GM12878 (cell line): Measurements from ENCODE around the gene KCNJ3. TPM values are rescaled to one million over a fixed set of nuclear protein-coding genes. Genes with fewer than 3 reads are reported as not detected.

Source experiments
- ATAC-seq: fragments of 200-7000 bp; cut with Tn5 transposase; 3 replicates; pipeline ENCODE4 v1.9.1; 2020; ENCODE audit warnings: mild to moderate bottlenecking, moderate library complexity
- BruUV-seq: library from RNA; stranded (reverse); fragments of 400-500 nt; replicated peaks from 2 replicates; lab custom pipeline; 2021; lab: Mats Ljungman, UMichigan
- CTCF ChIA-PET: fragments of 300-600 bp; sonication (Branson Sonifier 250); formaldehyde crosslinking; extraction: SDS; loops from one replicate; lab custom pipeline; 2021; ENCODE audit warnings: inconsistent platforms; lab: Yijun Ruan, JAX
- POLR2A ChIA-PET: fragments of 350-600 bp; formaldehyde crosslinking; extraction: SDS; loops from one replicate; lab custom pipeline; 2021; ENCODE audit warnings: inconsistent platforms; lab: Charles Lee
- RAD21 ChIA-PET: fragments of 300-600 bp; sonication (Branson Sonifier 250); formaldehyde crosslinking; loops from one replicate; lab custom pipeline; 2023; ENCODE audit warnings: antibody characterized with exemption; ENCODE audit not compliant: unreplicated experiment; lab: Charles Lee
- SMC1A ChIA-PET: fragments of 300-600 bp; sonication (Branson Sonifier 250); formaldehyde crosslinking; loops from one replicate; lab custom pipeline; 2023; ENCODE audit not compliant: unreplicated experiment, uncharacterized antibody; lab: Charles Lee
- DNase-seq: peaks from one replicate; pipeline ENCODE4 v3.0.0-alpha.2; 2011; ENCODE audit warnings: low read depth, low spot score
- FAIRE-seq: peaks from 3 replicates; lab custom pipeline; 2011; peaks lifted over from hg19 to GRCh38; lab: Jason Lieb, UNC
- H2AFZ ChIP-seq: 2 replicates; pipeline ENCODE4 v1.6.0; 2011; ENCODE audit warnings: low read depth, low read length, control low read depth; ENCODE audit not compliant: control insufficient read depth
- H3K27ac ChIP-seq: 2 replicates; pipeline ENCODE4 v1.5.1; 2011; ENCODE audit warnings: control low read depth; ENCODE audit not compliant: control insufficient read depth, insufficient read depth
- H3K27me3 ChIP-seq, 2 experiments: replicated peaks in 1 of 2; 2 replicates each; pipeline versions ENCODE4 v1.6.0 to v1.6.1; 2011; ENCODE audit warnings: low read length in 1 of 2; ENCODE audit not compliant: control insufficient read depth in 2 of 2, insufficient read depth in 2 of 2
- H3K36me3 ChIP-seq, 2 experiments: 2 replicates each; pipeline ENCODE4 v1.5.1; 2011; ENCODE audit warnings: low read length in 1 of 2; ENCODE audit not compliant: control insufficient read depth in 2 of 2, insufficient read depth in 2 of 2
- H3K4me1 ChIP-seq: 2 replicates; pipeline ENCODE4 v1.6.1; 2011; ENCODE audit warnings: mild to moderate bottlenecking, low read length, moderate library complexity, mixed read lengths; ENCODE audit not compliant: control insufficient read depth, insufficient read depth
- H3K4me2 ChIP-seq: 2 replicates; pipeline ENCODE4 v1.6.0; 2011; ENCODE audit warnings: control low read depth; ENCODE audit not compliant: control insufficient read depth, insufficient read depth
- H3K4me3 ChIP-seq: fragments of 200-600 bp; sonication (generic); 2 replicates; pipeline ENCODE4 v1.5.1; 2016
- H3K79me2 ChIP-seq: 2 replicates; pipeline ENCODE4 v1.6.0; 2011; ENCODE audit warnings: low read length; ENCODE audit not compliant: control insufficient read depth, insufficient read depth
- H3K9ac ChIP-seq: 2 replicates; pipeline ENCODE4 v1.8.0; 2011; ENCODE audit warnings: low read length, control low read depth, mixed read lengths; ENCODE audit not compliant: control insufficient read depth, insufficient read depth
- H3K9me3 ChIP-seq: replicated peaks from 3 replicates; pipeline ENCODE4 v1.5.1; 2011; ENCODE audit warnings: mild to moderate bottlenecking, low read length; ENCODE audit not compliant: control insufficient read depth, insufficient read depth
- H4K20me1 ChIP-seq: 2 replicates; pipeline ENCODE4 v1.6.0; 2011; ENCODE audit not compliant: control insufficient read depth, insufficient read depth
- BCLAF1 ChIP-seq: fragments of 450-650 bp; IDR thresholded peaks from 2 replicates; pipeline ENCODE4 v1.6.1; 2017; ENCODE audit warnings: antibody characterized with exemption, mild to moderate bottlenecking, moderate library complexity
- CBX5 ChIP-seq: sonication (generic); IDR thresholded peaks from 2 replicates; pipeline ENCODE4 v1.6.1; 2016; ENCODE audit warnings: low read depth, moderate library complexity, mild to moderate bottlenecking, inconsistent platforms
- FOS ChIP-seq: IDR thresholded peaks from 3 replicates; pipeline ENCODE4 v1.6.1; 2011; ENCODE audit warnings: borderline replicate concordance; ENCODE audit not compliant: insufficient read length; ENCODE audit errors: extremely low read depth
- FOXK2 ChIP-seq: fragments of 450-650 bp; IDR thresholded peaks from 2 replicates; pipeline ENCODE4 v1.6.1; 2017; ENCODE audit warnings: mild to moderate bottlenecking, moderate library complexity
- FOXM1 ChIP-seq: IDR thresholded peaks from 2 replicates; pipeline ENCODE4 v1.6.1; 2012; ENCODE audit warnings: low read depth, mild to moderate bottlenecking, inconsistent platforms, low read length, moderate library complexity
- HSF1 ChIP-seq: fragments of 150-350 bp; IDR thresholded peaks from 2 replicates; pipeline ENCODE4 v1.6.1; 2014; ENCODE audit warnings: mild to moderate bottlenecking, low read depth, low read length
- KLF5 ChIP-seq: fragments of 450-650 bp; IDR thresholded peaks from 2 replicates; pipeline ENCODE4 v1.6.1; 2014; ENCODE audit warnings: mild to moderate bottlenecking; ENCODE audit not compliant: partially characterized antibody
- NBN ChIP-seq: fragments of 450-650 bp; IDR thresholded peaks from 2 replicates; pipeline ENCODE4 v1.6.1; 2016
- NFIC ChIP-seq: IDR thresholded peaks from 2 replicates; pipeline ENCODE4 v1.6.1; 2012; ENCODE audit warnings: low read depth, mild to moderate bottlenecking, inconsistent platforms, low read length, moderate library complexity
- NFYA ChIP-seq: IDR thresholded peaks from 2 replicates; pipeline ENCODE4 v1.6.1; 2011; ENCODE audit warnings: low read depth, mild to moderate bottlenecking, low read length, improper control_type of control experiment, borderline replicate concordance
- RCOR1 ChIP-seq: conservative IDR thresholded peaks from 2 replicates; pipeline ENCODE4 v1.6.1; 2012; ENCODE audit warnings: low read depth, low read length, improper control_type of control experiment
- SP1 ChIP-seq: IDR thresholded peaks from one replicate; pipeline ENCODE4 v1.6.1; 2011; ENCODE audit warnings: low read depth, low read length
- SREBF1 ChIP-seq: IDR thresholded peaks from 2 replicates; pipeline ENCODE4 v1.6.1; 2012; ENCODE audit warnings: mild to moderate bottlenecking, low read length
- STAT3 ChIP-seq: IDR thresholded peaks from 2 replicates; pipeline ENCODE4 v1.6.1; 2011; ENCODE audit warnings: low read depth, low read length, improper control_type of control experiment
- WRNIP1 ChIP-seq: IDR thresholded peaks from 2 replicates; pipeline ENCODE4 v1.6.1; 2011; ENCODE audit warnings: low read depth, low read length, improper control_type of control experiment, borderline replicate concordance
- ZBED1 ChIP-seq: IDR thresholded peaks from 2 replicates; pipeline ENCODE4 v1.6.1; 2016; ENCODE audit warnings: borderline replicate concordance
- ZNF592 ChIP-seq: fragments of 450-650 bp; IDR thresholded peaks from 2 replicates; pipeline ENCODE4 v1.6.1; 2017; ENCODE audit warnings: mild to moderate bottlenecking, moderate library complexity
- WGBS: methylation state at CpG from one replicate; pipeline ENCODE4 v1.1.6; 2016; ENCODE audit warnings: low lambda C conversion rate; ENCODE audit not compliant: insufficient replicate concordance, insufficient coverage; ENCODE audit errors: missing lambda C conversion rate; 5-methylcytosine and 5-hydroxymethylcytosine counted together
- in situ Hi-C: fragments of 300-500 bp; cut with MboI; formaldehyde crosslinking; loops from 9 replicates; pipeline ENCODE4 v1.14.3; 2018; ENCODE audit warnings: mixed read lengths
- intact Hi-C: fragments of 100-400 bp; cut with micrococcal nuclease; formaldehyde crosslinking; loops from one replicate; pipeline ENCODE4 v1.14.2; 2022; ENCODE audit not compliant: unreplicated experiment
- polyA plus RNA-seq, 11 experiments: library from polyadenylated mRNA; depleted of rRNA in 4 of 11; unstranded in 6 of 11; stranded (reverse) in 5 of 11; fragments of >200 nt; fragmentation: Nextera tagmentation in 4 of 11; fragmentation: Illumina TruSeq in 1 of 11; extraction: Ambion mirVana in 4 of 11; extraction: Trizol in 1 of 11; gene quantifications; 1 replicate in 1 of 11; 2 replicates in 10 of 11; pipeline versions ENCODE4 v1.2.1 to v1.2.3, GENCODE V29; 2011 to 2016; ENCODE audit warnings: inconsistent platforms in 2 of 11, missing spikeins in 2 of 11, low read depth in 1 of 11
- total RNA-seq, 4 experiments: library from RNA; depleted of rRNA in 3 of 4; stranded (reverse); fragments of >200 nt in 3 of 4; fragmentation: Illumina TruSeq in 1 of 4; extraction: Trizol in 1 of 4; gene quantifications; 2 replicates each; pipeline versions ENCODE4 v1.2.1 to v1.2.3, GENCODE V29; 2013 to 2021

KCNJ3 gene
- total and polyA plus RNA-seq, 10 of the 15 experiments (the other 5 are each of a cell fraction or from before 2014, with no cell fraction given): 0.01 to 1.1 (median 0.04) TPM; not detected in 6

- intact Hi-C loops: no loop called here
- Histone ChIP-seq H3K79me2 (no peaks in the 10 kb centered on the region), H3K27ac (no peak overlapping the region)
- BruUV-seq: no TSS peak
- 0% methylated on average over 1 of the region's 1 CpG for WGBS
- no peak for DNase-seq
- SMC1A ChIA-PET: interaction anchor here (2.1 kb wide), 1 partner anchor 13 kb away, joined by 4 read pairs; no protein-coding TSS in a partner anchor
- TF ChIP-seq NBN: no peak
- TF ChIP-seq CBX5: no peak
- no peak for TF ChIP-seq RCOR1
- no peak for TF ChIP-seq SP1
- TF ChIP-seq NFYA: no peak
- TF ChIP-seq KLF5: no peak
- no peak for TF ChIP-seq WRNIP1
- TF ChIP-seq NFIC: no peak
- TF ChIP-seq BCLAF1: no peak
- no peak for TF ChIP-seq ZNF592
- no peak for TF ChIP-seq FOS
- TF ChIP-seq FOXM1: no peak
- no peak for TF ChIP-seq ZBED1
- no peak for TF ChIP-seq STAT3
- no peak for TF ChIP-seq SREBF1
- no peak for TF ChIP-seq HSF1
- TF ChIP-seq FOXK2: no peak
- TF ChIP-seq, all 136 proteins: peak for 0
- Histone ChIP-seq H3K4me1 (no peaks in the 10 kb centered on the region), H3K9ac (no peak overlapping the region), H3K9me3 (no peaks in the 10 kb centered on the region), H2AFZ (no peak overlapping the region), H3K4me3 (no peak overlapping the region), H4K20me1 (no peaks in the 10 kb centered on the region), H3K27me3 (no peaks in the 10 kb centered on the region), H3K36me3 (no peaks in the 10 kb centered on the region), H3K4me2 (no peak overlapping the region)
- in situ Hi-C loops: no loop called here
- no peak for FAIRE-seq
- ATAC-seq: no peak
- ChIA-PET POLR2A (no interaction called here), CTCF (interaction anchor here (1.0 kb wide), 1 partner anchor 227 kb away, joined by 3 read pairs; no protein-coding TSS in a partner anchor), RAD21 (no interaction called here)
These were observed 148.3 kb downstream of the KCNJ3 start for GRCh38 chr2:154846842-154847241.
